ENCODE data around the gene ZNF761. TPM values are rescaled to one million over a fixed set of nuclear protein-coding genes. Genes with fewer than 3 reads are reported as not detected.
"Not testable (repeated sequence)": the region's sequence is repeated elsewhere in the genome, so short reads cannot be mapped to it uniquely, and the experiment has no call there.

Gene ZNF761
- total RNA-seq, 1 donor from 2014 or later = 12.3 TPM

GRCh38 chr19:53462861-53463260, 31.1 kb downstream of the ZNF761 start:
- no peak for DNase-seq (ENCODE audit: extremely low spot score in 2 of 2)
- H3K4me1 ChIP-seq = peaks cover 6% of the 10 kb centered on the region
- no peaks in the 10 kb centered on the region for H3K9me3 ChIP-seq
- H3K36me3 ChIP-seq = no peaks in the 10 kb centered on the region
- no peak overlapping the region for H3K27ac ChIP-seq
- H3K4me3 ChIP-seq = no peak overlapping the region
- no peaks in the 10 kb centered on the region for H3K27me3 ChIP-seq
- TF ChIP-seq POLR2AphosphoS5 (IDR thresholded peaks at IDR 0.05; ENCODE audit: insufficient read depth in 1 of 2, low read depth in 1 of 2) (no peak), CTCF (IDR thresholded peaks at IDR 0.05) (no peak), POLR2A (IDR thresholded peaks at IDR 0.05) (no peak)
- intact Hi-C loops (cut with DNase I) = no loop called here

- no peaks in the 10 kb centered on the region for H3K9me3 ChIP-seq
- no peaks in the 10 kb centered on the region for H3K36me3 ChIP-seq
- no peak for DNase-seq (ENCODE audit: extremely low spot score in 2 of 2)
- TF ChIP-seq POLR2A (IDR thresholded peaks at IDR 0.05) (no peak), POLR2AphosphoS5 (IDR thresholded peaks at IDR 0.05; ENCODE audit: insufficient read depth in 1 of 2, low read depth in 1 of 2) (no peak), CTCF (IDR thresholded peaks at IDR 0.05) (no peak)
- intact Hi-C loops (cut with DNase I) = no loop called here
- H3K4me3 ChIP-seq = no peak overlapping the region
- no peak overlapping the region for H3K27ac ChIP-seq
- peaks cover 9% of the 10 kb centered on the region for H3K4me1 ChIP-seq
- no peaks in the 10 kb centered on the region for H3K27me3 ChIP-seq
These were observed 31.5 kb downstream of the ZNF761 start for GRCh38 chr19:53463263-53463662.

GRCh38 chr19:53466726-53467484, 35.1 kb downstream of the ZNF761 start:
- Histone ChIP-seq H3K9me3 (no peaks in the 10 kb centered on the region), H3K36me3 (no peaks in the 10 kb centered on the region), H3K27me3 (no peaks in the 10 kb centered on the region), H3K4me3 (peak overlapping the region; percentile 78 to 85), H3K27ac (peak overlapping the region; percentile 38), H3K4me1 (peaks cover 15% of the 10 kb centered on the region)
- TF ChIP-seq POLR2AphosphoS5 (IDR thresholded peaks at IDR 0.05; ENCODE audit: insufficient read depth in 1 of 2, low read depth in 1 of 2) (no peak), CTCF (IDR thresholded peaks at IDR 0.05) (no peak), POLR2A (IDR thresholded peaks at IDR 0.05) (no peak)
- no peak for DNase-seq (ENCODE audit: extremely low spot score in 2 of 2)
- intact Hi-C loops (cut with DNase I) = no loop called here

GRCh38 chr19:53467485-53468262, 35.9 kb downstream of the ZNF761 start, which contains the start of gene ZNF813:
Gene ZNF813, plus strand, starts transcription at chr19:53467733. Its CDS starts 16,090 bp downstream, at chr19:53483823.
- H3K27me3 ChIP-seq = no peaks in the 10 kb centered on the region
- DNase-seq (ENCODE audit: extremely low spot score in 2 of 2) = peak in 1 of 2 donors; percentile 93
- H3K27ac ChIP-seq = peak within 1 kb of the TSS; percentile 76
- TF ChIP-seq POLR2AphosphoS5 (IDR thresholded peaks at IDR 0.05; ENCODE audit: insufficient read depth in 1 of 2, low read depth in 1 of 2) = peak; percentile 78 to 84
- peak in 1 of 2 donors; percentile 6 for TF ChIP-seq POLR2A (IDR thresholded peaks at IDR 0.05)
- no peak for TF ChIP-seq CTCF (IDR thresholded peaks at IDR 0.05)
- peaks cover 15% of the 10 kb centered on the region for H3K4me1 ChIP-seq
- no peaks in the 10 kb centered on the region for H3K36me3 ChIP-seq
- H3K9me3 ChIP-seq = no peaks in the 10 kb centered on the region
- peak within 1 kb of the TSS; percentile 78 to 85 for H3K4me3 ChIP-seq
- intact Hi-C loops (cut with DNase I) = no loop called here

- H3K36me3 ChIP-seq; intact Hi-C loops (cut with DNase I); H3K9me3 ChIP-seq; H3K27me3 ChIP-seq; DNase-seq (ENCODE audit: extremely low spot score in 2 of 2): not testable (repeated sequence)
- H3K27ac ChIP-seq = peak overlapping the region; percentile 76
- peaks cover 15% of the 10 kb centered on the region for H3K4me1 ChIP-seq
- peak overlapping the region; percentile 78 to 85 for H3K4me3 ChIP-seq
These were observed 36.8 kb downstream of the ZNF761 start for GRCh38 chr19:53468628-53469027.
